Epithelial cell of esophagus (primary cell): ENCODE measurements around the gene ZNF155.

Experiments used
- DNase-seq: peaks from one replicate; pipeline ENCODE4 v3.0.0; 2010; ENCODE audit warnings: low read depth
- H3K4me3 ChIP-seq: 2 replicates; pipeline ENCODE4 v1.5.1; 2011; ENCODE audit warnings: mild to moderate bottlenecking, low read length, control low read depth
- CTCF ChIP-seq: IDR thresholded peaks from 2 replicates; pipeline ENCODE4 v1.5.1; 2011; ENCODE audit warnings: low read depth, mild to moderate bottlenecking, low read length, control low read depth, inconsistent platforms; ENCODE audit not compliant: insufficient read depth; ENCODE audit errors: missing control alignments

The ZNF155 gene

GRCh38 chr19:43950834-43951645, 32.9 kb upstream of the ZNF155 start, which contains the start of gene ZNF221:
ZNF221 (plus strand) TSS chr19:43951228; CDS start chr19:43962727, 11,499 bp downstream.
- peak within 1 kb of the TSS; percentile 96 for H3K4me3 ChIP-seq
- TF ChIP-seq CTCF = peak; percentile 35
- peak; percentile 97 for DNase-seq

- no peak for TF ChIP-seq CTCF
- DNase-seq = no peak
Measured at GRCh38 chr19:43956827-43957226, 27.2 kb upstream of the ZNF155 start.

GRCh38 chr19:43957891-43958290, 26.1 kb upstream of the ZNF155 start:
- H3K4me3 ChIP-seq = no peak overlapping the region
- no peak for TF ChIP-seq CTCF
- DNase-seq = peak; percentile 7

More at GRCh38 chr19:43956827-43957226, 27.2 kb upstream of the ZNF155 start:
- no peak overlapping the region for H3K4me3 ChIP-seq

- DNase-seq = no peak
- no peak overlapping the region for H3K4me3 ChIP-seq
- TF ChIP-seq CTCF = no peak
Measured at GRCh38 chr19:43960411-43960810, 23.6 kb upstream of the ZNF155 start.

- no peak overlapping the region for H3K4me3 ChIP-seq
Measured at GRCh38 chr19:43966079-43966694, 17.8 kb upstream of the ZNF155 start.

GRCh38 chr19:43976732-43977131, 7.3 kb upstream of the ZNF155 start:
- DNase-seq = no peak
- no peak overlapping the region for H3K4me3 ChIP-seq
- TF ChIP-seq CTCF = no peak

More at GRCh38 chr19:43966079-43966694, 17.8 kb upstream of the ZNF155 start:
- no peak for DNase-seq
- TF ChIP-seq CTCF = no peak
